ENCODE data around the gene NLRP10. TPM values are rescaled to one million over a fixed set of nuclear protein-coding genes. Genes with fewer than 3 reads are reported as not detected.

NLRP10 gene
- total RNA-seq, 1 experiment from 2014 or later: not detected

DNA sequence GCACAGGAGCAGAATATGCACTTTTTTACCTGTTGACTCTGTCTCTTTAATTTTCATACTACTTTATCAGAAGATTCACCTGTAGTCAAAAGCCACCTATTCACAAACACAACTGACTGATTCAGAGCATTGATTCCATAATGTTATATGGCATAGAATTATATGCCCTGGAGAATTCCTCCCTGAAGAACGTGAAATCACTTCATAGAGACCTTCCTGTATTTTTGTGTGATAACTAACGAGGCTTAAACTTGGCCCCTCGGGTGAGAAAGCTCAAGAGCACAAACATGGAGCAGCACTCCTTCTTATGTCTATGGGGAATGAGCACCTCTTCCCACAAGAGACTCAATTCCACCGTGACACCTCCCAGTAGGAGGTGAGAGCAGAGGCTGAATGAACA is 34.1 kb downstream of the NLRP10 start, which contains the start of gene OR10A6:
TSS of gene OR10A6 (minus strand) at position 101 of the 400 bp plus-strand sequence. CDS start 2,606 bp downstream, outside the sequence.
- in situ Hi-C loops (cut with HindIII; ENCODE audit: low pct_unique_long_range_greater_than_20kb, low sequenced_read_pairs): no loop called here
- no peak for DNase-seq (ENCODE audit: low read depth, low spot score)

DNA sequence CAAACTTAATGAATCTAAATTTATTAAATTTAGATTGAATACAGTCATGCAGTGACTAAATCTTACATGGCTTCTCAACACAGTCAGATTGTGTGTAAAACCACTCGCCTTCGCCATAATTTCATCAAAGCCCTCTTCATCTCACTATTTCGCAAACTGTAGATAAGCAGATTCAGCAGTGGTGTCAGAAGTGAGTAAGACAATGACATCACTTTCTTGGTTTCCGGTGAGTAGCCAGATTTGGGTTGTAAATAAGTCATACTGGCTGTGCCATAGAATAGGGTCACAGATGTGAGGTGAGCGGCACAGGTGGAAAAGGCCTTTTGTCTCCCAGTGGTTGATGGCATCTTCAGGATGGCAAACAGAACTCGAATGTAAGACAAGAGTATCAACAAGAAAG is 37.6 kb downstream of the NLRP10 start:
- in situ Hi-C loops (cut with HindIII; ENCODE audit: low pct_unique_long_range_greater_than_20kb, low sequenced_read_pairs): no loop called here
- DNase-seq (ENCODE audit: low read depth, low spot score): no peak

DNA sequence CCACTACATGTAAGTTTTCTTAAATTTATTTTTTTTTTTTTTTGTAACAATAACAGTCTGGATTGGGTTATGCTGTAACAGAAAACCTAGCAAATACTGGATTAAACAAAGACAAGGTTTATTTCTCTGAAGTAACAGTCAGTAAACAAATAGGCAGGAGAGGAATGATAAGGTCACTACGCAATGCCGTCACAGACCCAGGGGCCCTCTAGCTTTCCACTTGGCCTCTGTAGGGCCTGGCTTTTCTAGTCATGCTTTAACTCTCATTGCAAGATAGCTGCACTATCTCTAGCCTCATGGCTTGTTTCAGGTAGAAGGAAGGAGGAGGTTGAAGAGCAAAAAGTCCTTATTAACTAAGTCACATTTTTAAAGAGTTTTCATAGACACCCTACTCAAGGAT is 40.7 kb downstream of the NLRP10 start:
- no peak for DNase-seq (ENCODE audit: low read depth, low spot score)
- in situ Hi-C loops (cut with HindIII; ENCODE audit: low pct_unique_long_range_greater_than_20kb, low sequenced_read_pairs): no loop called here

DNA sequence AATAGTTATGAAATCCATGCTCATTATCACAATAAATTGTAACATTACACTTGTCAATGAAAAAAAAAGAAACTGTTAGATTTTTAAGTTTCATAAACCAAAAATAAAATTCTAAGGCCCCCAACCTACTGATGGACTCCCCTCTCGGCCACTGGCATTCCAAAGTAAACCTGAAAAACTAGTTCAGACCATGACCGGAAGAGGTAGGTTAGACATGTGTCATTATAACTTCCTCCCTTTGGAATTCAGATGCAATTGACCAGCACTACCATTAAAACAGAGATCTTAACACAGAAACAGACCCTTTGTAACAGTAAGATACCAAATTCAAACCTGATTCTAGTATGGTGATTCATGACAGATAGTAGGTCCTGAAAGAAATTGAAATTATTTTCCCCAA is 47.1 kb downstream of the NLRP10 start:
- in situ Hi-C loops (cut with HindIII; ENCODE audit: low pct_unique_long_range_greater_than_20kb, low sequenced_read_pairs): no loop called here
- DNase-seq (ENCODE audit: low read depth, low spot score): no peak

Small RNAs within 50 kb of the gene (small RNA-seq; reads per million reads assigned to genes)
- gene COX6CP5: 0 reads per million in 2 experiments

Other genes with a start within 250 kb of the NLRP10 start
- not detected in 2 replicates for gene OR5P2, start 168.5 kb downstream of the NLRP10 start, total RNA-seq (2014; rRNA removed; shearing (Covaris generic))
- gene OR5P3, start 134.6 kb downstream of the NLRP10 start, total RNA-seq (2014; rRNA removed; shearing (Covaris generic)): not detected in 2 replicates
- not detected in 2 replicates for gene OR10A6, start 34.2 kb downstream of the NLRP10 start, total RNA-seq (2014; rRNA removed; shearing (Covaris generic))
- gene OR10A3, start 23.7 kb downstream of the NLRP10 start, total RNA-seq (2014; rRNA removed; shearing (Covaris generic)): not detected in 2 replicates
- 307 and 378 TPM in 2 replicates for gene EIF3F, start 21.9 kb upstream of the NLRP10 start, total RNA-seq (2014; rRNA removed; shearing (Covaris generic))
- 10.0 and 10.4 TPM in 2 replicates for gene TUB, start 115.8 kb upstream of the NLRP10 start, total RNA-seq (2014; rRNA removed; shearing (Covaris generic))
- 0.34 and 2.6 TPM in 2 replicates for gene RIC3, start 203.6 kb upstream of the NLRP10 start, total RNA-seq (2014; rRNA removed; shearing (Covaris generic))

All from SK-MEL-5 (cell line).